Sigmoid colon (tissue), 4 donors: ENCODE data around the gene POMC.

Experiments
- CTCF ChIP-seq, 4 experiments: fragments of 450-650 bp in 3 of 4; fragments of 200-600 bp in 1 of 4; IDR thresholded peaks; one replicate each; pipeline ENCODE4 v1.5.1; 2016 to 2019; ENCODE audit warnings: antibody characterized with exemption in 4 of 4, mild to moderate bottlenecking in 3 of 4, moderate library complexity in 2 of 4
- EP300 ChIP-seq, 4 donors: sonication (generic); formaldehyde crosslinking; IDR thresholded peaks; one replicate each; pipeline ENCODE4 v1.6.1; 2017; ENCODE audit warnings: antibody characterized with exemption in 4 of 4
- POLR2A ChIP-seq, 2 donors: fragments of 450-650 bp; IDR thresholded peaks; one replicate each; pipeline ENCODE4 v1.6.1; 2016; ENCODE audit warnings: antibody characterized with exemption in 2 of 2, mild to moderate bottlenecking in 2 of 2, moderate library complexity in 2 of 2

DNA sequence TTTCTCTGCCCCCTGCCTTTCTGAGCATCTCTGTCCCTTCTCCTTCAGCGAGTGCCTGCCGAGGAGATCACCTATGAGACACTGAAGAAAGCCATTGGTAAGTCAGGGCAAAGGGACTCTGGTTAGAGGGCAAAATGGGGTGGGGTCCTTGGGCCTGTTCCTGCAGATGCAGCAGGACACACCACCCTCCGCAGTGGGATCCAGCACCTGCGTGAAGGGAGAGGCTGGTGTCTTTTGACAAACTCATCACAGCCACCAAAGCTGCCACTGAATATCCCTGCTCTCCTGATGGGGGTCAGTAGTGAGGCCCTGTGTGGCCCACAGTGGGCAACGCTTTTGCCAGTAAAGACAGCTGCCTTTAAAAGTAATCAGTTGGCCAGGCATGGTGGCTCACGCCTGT lies 18.7 kb downstream of the POMC start:
- TF ChIP-seq CTCF (IDR thresholded peaks at IDR 0.05) (no peak), POLR2A (IDR thresholded peaks at IDR 0.05) (no peak), EP300 (IDR thresholded peaks at IDR 0.05) (no peak)
